ENCODE data around the gene PRSS57.

- no peak for TF ChIP-seq CTCF (IDR thresholded peaks at IDR 0.05; ENCODE audit: low read depth, low read length, poor library complexity, severe bottlenecking)
- TF ChIP-seq EZH2phosphoT487 (IDR thresholded peaks at IDR 0.05; ENCODE audit: borderline replicate concordance, low read length): no peak
These were observed 50.9 kb downstream of the PRSS57 start for GRCh38 chr19:644363-644762.
